HG02610 (cell line): ENCODE measurements around the gene HTR3E.
"Not testable (repeated sequence)": the region's sequence is repeated elsewhere in the genome, so short reads cannot be mapped to it uniquely, and the experiment has no call there.

Experiments
- ATAC-seq: cut with Tn5 transposase; IDR thresholded peaks from one replicate; pipeline ENCODE4 v1.9.1; 2021; ENCODE audit warnings: mild to moderate bottlenecking, moderate library complexity; ENCODE audit not compliant: unreplicated experiment

Gene HTR3E

GRCh38 chr3:184099806-184100686, 3.2 kb downstream of the HTR3E start:
- no peak for ATAC-seq

- ATAC-seq: no peak
Observed at GRCh38 chr3:184110316-184110725, 13.5 kb downstream of the HTR3E start.

- no peak for ATAC-seq
Observed at GRCh38 chr3:184116017-184116416, 19.2 kb downstream of the HTR3E start.

GRCh38 chr3:184117636-184118035, 20.8 kb downstream of the HTR3E start:
- no peak for ATAC-seq

- ATAC-seq: not testable (repeated sequence)
Observed at GRCh38 chr3:184121031-184121430, 24.2 kb downstream of the HTR3E start.

GRCh38 chr3:184126006-184126405, 29.1 kb downstream of the HTR3E start:
- ATAC-seq: no peak

- ATAC-seq: no peak
Observed at GRCh38 chr3:184129012-184129411, 32.1 kb downstream of the HTR3E start.

- no peak for ATAC-seq
Observed at GRCh38 chr3:184132945-184133344, 36.1 kb downstream of the HTR3E start.

- ATAC-seq: peak; percentile 43
Observed at GRCh38 chr3:184133840-184134745, 37.2 kb downstream of the HTR3E start.

GRCh38 chr3:184134746-184135148, 37.9 kb downstream of the HTR3E start:
- peak; percentile 11 for ATAC-seq

- peak; percentile 87 for ATAC-seq
Observed at GRCh38 chr3:184135149-184135910, 38.5 kb downstream of the HTR3E start, which contains the start of gene EIF2B5. Gene EIF2B5, plus strand, starts transcription at chr3:184135358. Its CDS starts 28 bp downstream, at chr3:184135386.

- ATAC-seq: no peak
Observed at GRCh38 chr3:184135911-184136260, 39.0 kb downstream of the HTR3E start.

- ATAC-seq: no peak
Observed at GRCh38 chr3:184140436-184140835, 43.6 kb downstream of the HTR3E start.

GRCh38 chr3:184142199-184142598, 45.3 kb downstream of the HTR3E start:
- no peak for ATAC-seq

GRCh38 chr3:184143327-184143726, 46.5 kb downstream of the HTR3E start:
- ATAC-seq: peak; percentile 44

GRCh38 chr3:184144505-184144904, 47.6 kb downstream of the HTR3E start:
- no peak for ATAC-seq

GRCh38 chr3:184145111-184145524, 48.3 kb downstream of the HTR3E start:
- ATAC-seq: no peak

GRCh38 chr3:184145751-184146270, 48.9 kb downstream of the HTR3E start:
- no peak for ATAC-seq

GRCh38 chr3:184148076-184148475, 51.2 kb downstream of the HTR3E start:
- no peak for ATAC-seq

- ATAC-seq: no peak
Observed at GRCh38 chr3:184149123-184149522, 52.3 kb downstream of the HTR3E start.

GRCh38 chr3:184149770-184150169, 52.9 kb downstream of the HTR3E start:
- ATAC-seq: not testable (repeated sequence)
